ENCODE measurements around the gene FAM120C. TPM values are rescaled to one million over a fixed set of nuclear protein-coding genes. Genes with fewer than 3 reads are reported as not detected.

The FAM120C gene
- total and polyA plus RNA-seq, 2 experiments from 2014 or later, result 9.3 to 9.8 TPM

- Histone ChIP-seq H3K36me3 (ENCODE audit: insufficient read depth) (no peaks in the 10 kb centered on the region), H3K4me3 (no peak overlapping the region), H3F3A (replicated peaks; ENCODE audit: low read depth) (no peaks in the 10 kb centered on the region), H2AFZ (no peak overlapping the region), H3K79me2 (replicated peaks; ENCODE audit: insufficient read depth) (peaks cover 11% of the 10 kb centered on the region), H3K4me2 (no peak overlapping the region), H3K4me1 (ENCODE audit: insufficient read depth) (no peaks in the 10 kb centered on the region), H3K27me3 (ENCODE audit: insufficient read depth) (no peaks in the 10 kb centered on the region), H3K9me2 (ENCODE audit: insufficient read depth) (no peaks in the 10 kb centered on the region), H4K20me1 (replicated peaks; ENCODE audit: insufficient read depth) (no peaks in the 10 kb centered on the region; the same call in 1 of the 2 replicates), H3K27ac (ENCODE audit: low read depth) (no peak overlapping the region)
- no peak for TF ChIP-seq CTCF (conservative IDR thresholded peaks at IDR 0.05; ENCODE audit: low read depth in 2 of 2)
- TF ChIP-seq ZNF462 (CRISPR knock-in tag; IDR thresholded peaks at IDR 0.05), result no peak
- no peak for TF ChIP-seq EZH2 (IDR thresholded peaks at IDR 0.05; ENCODE audit: low read depth, unreplicated experiment)
- TF ChIP-seq POLR2AphosphoS5 (IDR thresholded peaks at IDR 0.05; ENCODE audit: low read depth), result no peak
- TF ChIP-seq ZNF331 (CRISPR knock-in tag; IDR thresholded peaks at IDR 0.05; ENCODE audit: low read depth), result no peak
- no peak for TF ChIP-seq ETS1 (IDR thresholded peaks at IDR 0.05)
- no peak for TF ChIP-seq CREB1 (CRISPR knock-in tag; IDR thresholded peaks at IDR 0.05; ENCODE audit: low read depth)
- no peak for TF ChIP-seq STAT1 (IDR thresholded peaks at IDR 0.05; ENCODE audit: unreplicated experiment)
- no peak for TF ChIP-seq EZH2phosphoT487 (IDR thresholded peaks at IDR 0.05; ENCODE audit: unreplicated experiment)
- no peak for TF ChIP-seq REST (IDR thresholded peaks at IDR 0.05; ENCODE audit: unreplicated experiment)
- TF ChIP-seq NANOG (IDR thresholded peaks at IDR 0.05; ENCODE audit: borderline replicate concordance), result no peak
- no peak for TF ChIP-seq JUNB (IDR thresholded peaks at IDR 0.05; ENCODE audit: unreplicated experiment)
- no peak for TF ChIP-seq ZNF114 (CRISPR knock-in tag; IDR thresholded peaks at IDR 0.05)
- Mint-ChIP-seq H3K27me3 (ENCODE audit: insufficient read depth, low read depth, poor library complexity) (no peaks in the 10 kb centered on the region), H3K4me3 (no peak overlapping the region), H3K36me3 (ENCODE audit: low read depth) (peaks cover 16% of the 10 kb centered on the region; the same call in 2 of the 3 replicates), H3K27ac (no peak overlapping the region), H3K4me1 (peaks cover 4% of the 10 kb centered on the region; the same call in 2 of the 3 replicates), H3K9me3 (no peaks in the 10 kb centered on the region)
- no peak for DNase-seq (ENCODE audit: low spot score)
- ATAC-seq, result no peak
These were observed 11.4 kb downstream of the FAM120C start for GRCh38 chrX:54171527-54172250.
